IMR-90 (cell line): ENCODE data around the gene IFNK. TPM values are rescaled to one million over a fixed set of nuclear protein-coding genes. Genes with fewer than 3 reads are reported as not detected.

Source experiments
- ATAC-seq: fragments of 200-7000 bp; cut with Tn5 transposase; 2 replicates; pipeline ENCODE4 v1.9.1; 2020; ENCODE audit warnings: low read depth, mild to moderate bottlenecking, moderate library complexity
- BruUV-seq: library from RNA; stranded (reverse); fragments of 400-500 nt; replicated peaks from 2 replicates; lab custom pipeline; 2021; lab: Mats Ljungman, UMichigan
- CTCF ChIA-PET: fragments of 300-600 bp; formaldehyde crosslinking; extraction: SDS; loops from one replicate; lab custom pipeline; 2021; ENCODE audit warnings: antibody characterized with exemption; lab: Yijun Ruan, JAX
- POLR2A ChIA-PET: fragments of 300-600 bp; sonication (Branson Sonifier 250); formaldehyde crosslinking; loops from one replicate; lab custom pipeline; 2022; ENCODE audit warnings: antibody characterized with exemption; ENCODE audit not compliant: unreplicated experiment; lab: Charles Lee
- DNase-seq: peaks from one replicate; pipeline ENCODE4 v3.0.0; 2013
- H2AFZ ChIP-seq: replicated peaks from 2 replicates; pipeline ENCODE3; 2013; ENCODE audit warnings: low read length, mild to moderate bottlenecking; ENCODE audit not compliant: poor library complexity
- H2AK5ac ChIP-seq: 2 replicates; pipeline ENCODE4 v1.6.1; 2013; ENCODE audit warnings: low read depth, low read length, inconsistent platforms
- H2AK9ac ChIP-seq: replicated peaks from 2 replicates; pipeline ENCODE3; 2013; ENCODE audit warnings: mild to moderate bottlenecking, low read depth, low read length, moderate library complexity; ENCODE audit not compliant: poor library complexity
- H2BK120ac ChIP-seq: 2 replicates; pipeline ENCODE4 v1.6.1; 2013; ENCODE audit warnings: low read depth, low read length, inconsistent platforms
- H2BK15ac ChIP-seq: 3 replicates; pipeline ENCODE4 v1.6.1; 2013; ENCODE audit warnings: low read depth, low read length, inconsistent platforms
- H2BK20ac ChIP-seq: 2 replicates; pipeline ENCODE4 v1.6.1; 2013; ENCODE audit warnings: low read depth, mild to moderate bottlenecking, inconsistent platforms, low read length, moderate library complexity
- H2BK5ac ChIP-seq: 2 replicates; pipeline ENCODE4 v1.6.1; 2013; ENCODE audit warnings: mild to moderate bottlenecking, low read depth, low read length, inconsistent platforms; ENCODE audit not compliant: poor library complexity, severe bottlenecking
- H3K14ac ChIP-seq: replicated peaks from 2 replicates; pipeline ENCODE4 v1.6.1; 2013; ENCODE audit warnings: low read depth, low read length, inconsistent platforms
- H3K18ac ChIP-seq: 2 replicates; pipeline ENCODE4 v1.6.1; 2013; ENCODE audit warnings: low read depth, low read length, control low read depth
- H3K23ac ChIP-seq: 2 replicates; pipeline ENCODE4 v1.6.1; 2013; ENCODE audit warnings: low read depth, low read length, inconsistent platforms
- H3K27ac ChIP-seq: 2 replicates; pipeline ENCODE4 v1.5.1; 2013; ENCODE audit warnings: mild to moderate bottlenecking, control low read depth, low read length; ENCODE audit not compliant: insufficient read depth
- H3K27me3 ChIP-seq: 2 replicates; pipeline ENCODE4 v1.6.1; 2013; ENCODE audit warnings: low read length; ENCODE audit not compliant: control insufficient read depth, insufficient read depth
- H3K36me3 ChIP-seq: 2 replicates; pipeline ENCODE4 v1.6.1; 2013; ENCODE audit warnings: low read length, mixed read lengths; ENCODE audit not compliant: control insufficient read depth, insufficient read depth
- H3K4ac ChIP-seq: 2 replicates; pipeline ENCODE4 v1.6.1; 2013; ENCODE audit warnings: low read depth, low read length, inconsistent platforms
- H3K4me1 ChIP-seq: 2 replicates; pipeline ENCODE4 v1.6.1; 2013; ENCODE audit warnings: low read length, mixed read lengths; ENCODE audit not compliant: control insufficient read depth, insufficient read depth
- H3K4me2 ChIP-seq: 2 replicates; pipeline ENCODE4 v1.6.1; 2013; ENCODE audit warnings: low read depth, mild to moderate bottlenecking, control low read depth, low read length, moderate library complexity
- H3K4me3 ChIP-seq: 2 replicates; pipeline ENCODE4 v1.5.1; 2013; ENCODE audit warnings: low read depth, mild to moderate bottlenecking, control low read depth, low read length, moderate library complexity; ENCODE audit not compliant: insufficient read depth
- H3K56ac ChIP-seq: 2 replicates; pipeline ENCODE4 v1.6.1; 2013; ENCODE audit warnings: low read length, inconsistent platforms; ENCODE audit not compliant: insufficient read depth; ENCODE audit errors: extremely low read depth
- H3K79me1 ChIP-seq, 2 experiments: 2 replicates each; pipeline ENCODE4 v1.6.1; 2013; ENCODE audit warnings: low read length in 2 of 2, inconsistent platforms in 1 of 2, low read depth in 1 of 2
- H3K9ac ChIP-seq: 2 replicates; pipeline ENCODE4 v1.6.1; 2013; ENCODE audit warnings: low read depth, low read length, control low read depth
- H3K9me1 ChIP-seq: 2 replicates; pipeline ENCODE4 v1.6.1; 2013; ENCODE audit warnings: low read length, inconsistent platforms; ENCODE audit not compliant: insufficient read depth
- H3K9me3 ChIP-seq: 2 replicates; pipeline ENCODE4 v1.6.1; 2013; ENCODE audit warnings: low read length; ENCODE audit not compliant: control insufficient read depth, insufficient read depth
- H4K20me1 ChIP-seq: 2 replicates; pipeline ENCODE4 v1.6.1; 2013; ENCODE audit warnings: low read length, inconsistent platforms; ENCODE audit not compliant: insufficient read depth
- H4K5ac ChIP-seq: 2 replicates; pipeline ENCODE4 v1.6.1; 2013; ENCODE audit warnings: mild to moderate bottlenecking, low read depth, low read length, control low read depth
- H4K8ac ChIP-seq, 2 experiments: 2 replicates each; pipeline ENCODE4 v1.6.1; 2013; ENCODE audit warnings: low read depth in 2 of 2, low read length in 2 of 2, control low read depth in 1 of 2, inconsistent platforms in 1 of 2
- H4K91ac ChIP-seq: 2 replicates; pipeline ENCODE4 v1.6.1; 2013; ENCODE audit warnings: low read depth, low read length, inconsistent platforms; ENCODE audit not compliant: insufficient read depth
- CEBPB ChIP-seq: IDR thresholded peaks from 2 replicates; pipeline ENCODE4 v1.6.1; 2012; ENCODE audit warnings: low read depth, low read length, improper control_type of control experiment
- CHD1 ChIP-seq: IDR thresholded peaks from 2 replicates; pipeline ENCODE4 v1.6.1; 2012; ENCODE audit warnings: low read depth, low read length, improper control_type of control experiment
- FOS ChIP-seq: fragments of 150-350 bp; IDR thresholded peaks from 2 replicates; pipeline ENCODE4 v1.6.1; 2016; ENCODE audit warnings: low read depth, low read length
- POLR2A ChIP-seq: IDR thresholded peaks from 2 replicates; pipeline ENCODE4 v1.6.1; 2012; ENCODE audit warnings: mild to moderate bottlenecking, low read depth, low read length
- RCOR1 ChIP-seq: IDR thresholded peaks from 2 replicates; pipeline ENCODE4 v1.6.1; 2012; ENCODE audit warnings: mild to moderate bottlenecking, low read length, improper control_type of control experiment; ENCODE audit not compliant: insufficient replicate concordance
- RFX5 ChIP-seq: IDR thresholded peaks from 2 replicates; pipeline ENCODE4 v1.8.0; 2012; ENCODE audit warnings: low read depth, mild to moderate bottlenecking, low read length, moderate library complexity
- SMC3 ChIP-seq: fragments of 150-350 bp; IDR thresholded peaks from 2 replicates; pipeline ENCODE4 v1.6.1; 2016; ENCODE audit warnings: low read depth, mild to moderate bottlenecking, antibody characterized with exemption, low read length, moderate library complexity
- WGBS, 2 experiments: methylation state at CpG; one replicate each; pipeline versions ENCODE4 v1.1.5 to v1.1.7; 2013; ENCODE audit warnings: missing lambda C conversion rate in 2 of 2; ENCODE audit not compliant: insufficient read length in 1 of 2; ENCODE audit errors: extremely low coverage in 2 of 2; 5-methylcytosine and 5-hydroxymethylcytosine counted together
- dilution Hi-C: fragments of 300-500 bp; cut with HindIII; formaldehyde crosslinking; loops from one replicate; pipeline ENCODE4 v1.14.3; 2018; ENCODE audit warnings: low sequenced_read_pairs; ENCODE audit not compliant: unreplicated experiment
- in situ Hi-C: fragments of 300-500 bp; cut with MboI; formaldehyde crosslinking; loops from 3 replicates; pipeline ENCODE4 v1.14.3; 2019; ENCODE audit warnings: low sequenced_read_pairs, inconsistent platforms, mixed read lengths
- intact Hi-C: fragments of 100-400 bp; cut with micrococcal nuclease; formaldehyde crosslinking; loops from 2 replicates; pipeline ENCODE4 v1.10.0; 2022
- polyA plus RNA-seq, 3 experiments: library from polyadenylated mRNA; depleted of rRNA; stranded (reverse); fragments of >200 nt; gene quantifications; 2 replicates each; pipeline ENCODE4 v1.2.3, GENCODE V29; 2012; ENCODE audit warnings: low replicate concordance in 1 of 3
- total RNA-seq: library from RNA; depleted of rRNA; stranded (reverse); fragments of >200 nt; gene quantifications from 2 replicates; pipeline ENCODE4 v1.2.3, GENCODE V29; 2012
- TF ChIP-seq, protein P1 (sequence below): conservative IDR thresholded peaks from 2 replicates; pipeline ENCODE4 v1.5.1; 2012; ENCODE audit warnings: mild to moderate bottlenecking, low read depth, low read length, improper control_type of control experiment
- TF ChIP-seq, protein P2 (sequence below): fragments of 150-350 bp; IDR thresholded peaks from 2 replicates; pipeline ENCODE4 v1.6.1; 2017; ENCODE audit warnings: mild to moderate bottlenecking, antibody characterized with exemption, low read length, low read depth

The IFNK gene
- total and polyA plus RNA-seq, 2 of the 4 experiments (the other 2 are of a cell fraction) = not detected

DNA sequence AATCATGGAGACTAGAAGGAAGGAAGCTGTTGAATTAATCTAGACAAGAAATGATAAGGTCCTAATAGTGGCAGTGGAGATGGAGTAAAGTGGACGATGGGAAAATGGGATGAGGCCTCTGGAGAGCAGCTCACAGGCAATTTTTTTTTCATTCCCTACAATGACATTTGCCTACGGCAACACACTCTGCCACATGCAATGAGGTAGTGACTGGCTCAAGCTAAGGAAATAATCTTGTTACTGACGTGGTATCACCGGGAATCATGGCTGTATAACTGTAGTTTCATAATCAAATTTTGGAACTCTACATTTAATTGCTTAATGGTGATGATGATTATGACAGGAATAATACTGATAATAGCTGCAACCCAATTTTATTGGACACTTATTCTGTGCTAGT is 17.6 kb downstream of the IFNK start:
- POLR2A ChIA-PET = no interaction called here
- Histone ChIP-seq H2AK5ac (no peak overlapping the region), H2BK120ac (no peak overlapping the region), H3K79me1 (no peaks in the 10 kb centered on the region), H4K5ac (no peak overlapping the region), H3K4me2 (no peak overlapping the region), H2BK15ac (no peak overlapping the region), H3K9me3 (no peaks in the 10 kb centered on the region), H2AK9ac (no peak overlapping the region), H3K27me3 (no peaks in the 10 kb centered on the region), H3K23ac (no peak overlapping the region), H3K36me3 (no peaks in the 10 kb centered on the region), H3K14ac (no peak overlapping the region), H3K27ac (no peak overlapping the region), H3K9ac (no peak overlapping the region), H3K18ac (no peak overlapping the region), H3K4ac (no peak overlapping the region), H3K9me1 (peaks cover 6% of the 10 kb centered on the region; the same call in 1 of the 2 replicates), H2BK5ac (no peak overlapping the region), H4K20me1 (no peaks in the 10 kb centered on the region), H3K4me3 (no peak overlapping the region), H3K56ac (no peak overlapping the region), H2AFZ (no peak overlapping the region), H2BK20ac (no peak overlapping the region), H4K91ac (no peak overlapping the region), H4K8ac (no peak overlapping the region), H3K4me1 (peaks cover 11% of the 10 kb centered on the region)
- intact Hi-C loops = loop anchor here (10.0 kb wide), 2 partner anchors 507 to 667 kb away; no protein-coding TSS in a partner anchor
- TF ChIP-seq CHD1 (no peak), POLR2A (no peak), CEBPB (no peak), RFX5 (no peak), SMC3 (no peak), RCOR1 (no peak), FOS (no peak)
- TF ChIP-seq, protein P1, sequence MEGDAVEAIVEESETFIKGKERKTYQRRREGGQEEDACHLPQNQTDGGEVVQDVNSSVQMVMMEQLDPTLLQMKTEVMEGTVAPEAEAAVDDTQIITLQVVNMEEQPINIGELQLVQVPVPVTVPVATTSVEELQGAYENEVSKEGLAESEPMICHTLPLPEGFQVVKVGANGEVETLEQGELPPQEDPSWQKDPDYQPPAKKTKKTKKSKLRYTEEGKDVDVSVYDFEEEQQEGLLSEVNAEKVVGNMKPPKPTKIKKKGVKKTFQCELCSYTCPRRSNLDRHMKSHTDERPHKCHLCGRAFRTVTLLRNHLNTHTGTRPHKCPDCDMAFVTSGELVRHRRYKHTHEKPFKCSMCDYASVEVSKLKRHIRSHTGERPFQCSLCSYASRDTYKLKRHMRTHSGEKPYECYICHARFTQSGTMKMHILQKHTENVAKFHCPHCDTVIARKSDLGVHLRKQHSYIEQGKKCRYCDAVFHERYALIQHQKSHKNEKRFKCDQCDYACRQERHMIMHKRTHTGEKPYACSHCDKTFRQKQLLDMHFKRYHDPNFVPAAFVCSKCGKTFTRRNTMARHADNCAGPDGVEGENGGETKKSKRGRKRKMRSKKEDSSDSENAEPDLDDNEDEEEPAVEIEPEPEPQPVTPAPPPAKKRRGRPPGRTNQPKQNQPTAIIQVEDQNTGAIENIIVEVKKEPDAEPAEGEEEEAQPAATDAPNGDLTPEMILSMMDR = no peak
- TF ChIP-seq, protein P2, sequence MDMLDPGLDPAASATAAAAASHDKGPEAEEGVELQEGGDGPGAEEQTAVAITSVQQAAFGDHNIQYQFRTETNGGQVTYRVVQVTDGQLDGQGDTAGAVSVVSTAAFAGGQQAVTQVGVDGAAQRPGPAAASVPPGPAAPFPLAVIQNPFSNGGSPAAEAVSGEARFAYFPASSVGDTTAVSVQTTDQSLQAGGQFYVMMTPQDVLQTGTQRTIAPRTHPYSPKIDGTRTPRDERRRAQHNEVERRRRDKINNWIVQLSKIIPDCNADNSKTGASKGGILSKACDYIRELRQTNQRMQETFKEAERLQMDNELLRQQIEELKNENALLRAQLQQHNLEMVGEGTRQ = no peak
- WGBS, 2 experiments = no CpG with 5 or more reads among the region's 4 CpGs
- dilution Hi-C loops = no loop called here
- ATAC-seq = no peak
- DNase-seq = no peak
- in situ Hi-C loops = no loop called here
- BruUV-seq = no TSS peak
- CTCF ChIA-PET = interaction anchor here (0.8 kb wide), 1 partner anchor 12 kb away, joined by 6 read pairs; no protein-coding TSS in a partner anchor
